DMS114 treated with DMSO at 0.1 percent for 48 hours (cell line): ENCODE results near the gene AQP12A.

Experiments used
- DNase-seq: peaks from one replicate; lab custom pipeline; 2025; ENCODE audit not compliant: unreplicated experiment; lab: John Stamatoyannopoulos, UW

AQP12A gene

GRCh38 chr2:240707043-240707756 lies 15.5 kb downstream of the AQP12A start:
- DNase-seq: no peak

GRCh38 chr2:240707821-240708220 lies 16.2 kb downstream of the AQP12A start:
- no peak for DNase-seq

GRCh38 chr2:240708457-240708856 lies 16.8 kb downstream of the AQP12A start:
- DNase-seq: no peak

GRCh38 chr2:240711296-240711695 lies 19.6 kb downstream of the AQP12A start:
- DNase-seq: no peak

- no peak for DNase-seq
Observed at GRCh38 chr2:240711701-240712100, 20.0 kb downstream of the AQP12A start.

GRCh38 chr2:240712121-240712520 lies 20.5 kb downstream of the AQP12A start:
- DNase-seq: no peak

DNA sequence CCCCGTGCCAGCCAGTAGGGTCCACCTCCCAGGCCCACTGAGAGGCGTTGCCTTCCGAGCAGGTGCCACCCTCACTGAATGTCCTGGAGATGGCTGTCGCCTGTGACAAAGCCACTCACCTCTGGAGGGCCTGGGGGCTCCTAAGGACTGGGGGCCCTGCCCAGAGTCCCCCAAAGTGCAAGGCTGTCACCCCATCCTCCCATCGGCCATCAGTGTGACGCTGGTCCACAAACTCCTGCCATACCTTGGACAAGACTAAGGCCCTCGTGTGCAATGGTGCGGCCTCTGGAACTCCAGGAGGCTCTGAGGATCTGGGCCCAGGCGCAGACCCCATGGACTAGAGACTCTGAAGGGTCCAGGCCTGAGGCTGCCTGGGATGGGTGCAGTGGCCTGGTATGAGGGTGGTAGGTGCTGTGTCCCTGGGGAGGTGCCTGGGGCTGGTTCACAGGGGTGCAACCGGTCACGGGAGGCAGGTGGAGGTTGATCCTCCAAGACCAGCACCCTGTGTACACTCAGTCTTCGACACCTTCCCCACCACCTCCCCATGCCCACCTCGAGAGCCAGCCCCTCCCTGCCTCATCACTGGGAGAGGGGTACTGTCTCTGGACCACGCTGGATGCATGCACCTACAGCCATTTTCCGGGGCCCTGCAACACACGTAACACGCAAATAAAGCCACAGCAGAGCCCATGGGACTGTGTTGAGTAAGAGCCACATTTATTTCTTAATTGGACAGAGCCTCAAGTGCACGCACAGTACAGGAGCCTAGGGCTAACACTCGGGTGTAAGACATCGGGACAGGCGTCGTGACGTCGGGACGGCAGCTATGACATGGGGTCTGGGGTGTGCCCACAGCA lies 21.6 kb downstream of the AQP12A start:
- DNase-seq: no peak

- DNase-seq: no peak
Observed at GRCh38 chr2:240713928-240714746, 22.5 kb downstream of the AQP12A start.

GRCh38 chr2:240714747-240715725 lies 23.4 kb downstream of the AQP12A start:
- no peak for DNase-seq

- no peak for DNase-seq
Observed at GRCh38 chr2:240716130-240716798, 24.6 kb downstream of the AQP12A start.

DNA sequence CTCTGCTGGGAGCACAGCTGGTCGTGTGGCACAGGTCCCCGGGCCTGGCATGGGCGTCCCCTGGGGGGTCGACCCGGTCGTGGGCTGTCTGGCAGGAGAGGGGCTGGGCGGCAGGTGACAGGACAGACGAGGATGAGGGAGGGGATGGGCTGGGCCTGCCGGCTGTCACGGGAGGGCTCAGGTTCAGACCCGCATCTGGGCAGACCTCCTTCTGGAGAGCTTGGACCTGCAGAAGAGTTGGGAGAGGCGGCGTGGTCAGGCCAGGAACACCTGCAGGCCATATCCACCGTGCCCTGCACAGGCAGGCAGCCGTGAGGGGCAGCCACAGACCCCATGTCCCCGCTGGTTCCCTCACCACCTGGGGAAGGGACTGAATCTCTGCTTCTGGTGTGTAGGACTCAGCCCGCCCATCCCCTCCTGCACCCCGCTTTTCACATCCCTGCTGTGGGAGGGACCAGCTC lies 25.5 kb downstream of the AQP12A start:
- DNase-seq: no peak

DNA sequence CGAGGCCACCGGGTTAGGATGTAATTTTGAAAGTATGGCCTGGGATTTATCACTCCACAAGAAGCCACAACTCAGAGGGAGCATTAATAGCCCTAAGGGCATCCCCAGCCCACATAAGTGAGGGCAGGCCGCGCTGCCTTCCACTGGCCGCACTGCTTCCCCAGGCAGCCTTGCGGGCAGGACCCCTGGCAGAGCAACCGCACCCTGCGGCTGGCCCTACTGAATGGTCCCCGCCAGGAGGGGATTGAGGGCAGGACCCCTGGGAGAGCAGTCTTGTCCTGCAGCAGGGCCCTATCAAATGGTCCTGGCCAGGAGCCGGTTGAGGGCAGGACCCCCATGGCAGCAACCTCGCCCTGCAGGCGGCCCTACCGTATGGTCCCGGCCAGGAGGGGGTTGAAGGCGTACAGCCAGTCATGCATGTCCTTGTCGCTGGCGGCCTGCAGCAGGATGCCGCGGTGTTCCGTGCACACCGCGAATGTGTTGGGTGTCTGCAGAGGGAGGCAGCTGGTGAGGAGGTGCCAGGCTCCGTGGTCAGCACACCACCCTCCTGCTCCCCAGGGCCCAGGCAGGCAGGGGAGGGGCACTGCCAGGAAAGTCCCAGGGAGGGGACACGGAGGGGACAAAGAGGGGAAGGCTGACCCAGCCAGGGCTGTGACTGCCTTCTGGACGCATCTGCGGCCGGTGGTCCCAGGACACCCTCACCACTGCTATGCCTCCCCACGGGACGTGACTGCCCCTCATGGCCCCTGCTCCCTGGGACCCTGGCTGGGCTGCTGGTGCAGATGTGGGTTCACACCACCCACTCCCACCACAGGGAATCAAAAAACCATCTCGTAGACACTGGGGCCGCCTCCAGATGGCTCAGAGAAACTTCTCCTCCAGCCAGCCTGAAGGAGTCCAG lies 26.3 kb downstream of the AQP12A start:
- no peak for DNase-seq

DNA sequence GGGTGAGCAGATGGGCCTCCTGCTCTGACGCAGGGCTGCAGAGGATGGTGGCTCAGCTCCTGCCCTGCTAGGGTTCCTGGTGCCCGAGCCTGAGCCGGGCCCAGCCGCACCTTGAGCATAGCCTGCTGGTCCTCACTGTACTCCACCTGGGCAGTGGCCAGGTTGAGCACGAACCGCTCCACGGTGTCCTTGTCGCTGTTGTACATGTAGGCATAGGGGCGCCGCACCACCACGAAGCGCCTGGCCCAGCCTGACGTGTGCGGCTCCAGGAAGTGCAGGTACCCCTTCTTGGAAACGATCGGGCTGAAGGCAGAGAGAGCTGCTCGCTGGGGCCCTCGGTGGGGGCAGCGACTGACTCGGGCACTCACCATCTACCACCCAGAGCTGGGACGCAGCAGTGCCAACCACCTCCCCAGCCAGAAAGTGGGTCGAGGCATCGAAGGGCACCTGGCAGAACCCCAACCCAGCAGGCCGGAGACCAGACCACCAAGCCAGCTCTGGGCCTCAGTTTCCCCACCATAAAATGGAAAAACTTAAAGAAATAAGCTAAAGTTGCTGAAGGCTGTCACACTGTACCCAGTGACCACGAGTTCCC lies 27.3 kb downstream of the AQP12A start:
- no peak for DNase-seq

DNA sequence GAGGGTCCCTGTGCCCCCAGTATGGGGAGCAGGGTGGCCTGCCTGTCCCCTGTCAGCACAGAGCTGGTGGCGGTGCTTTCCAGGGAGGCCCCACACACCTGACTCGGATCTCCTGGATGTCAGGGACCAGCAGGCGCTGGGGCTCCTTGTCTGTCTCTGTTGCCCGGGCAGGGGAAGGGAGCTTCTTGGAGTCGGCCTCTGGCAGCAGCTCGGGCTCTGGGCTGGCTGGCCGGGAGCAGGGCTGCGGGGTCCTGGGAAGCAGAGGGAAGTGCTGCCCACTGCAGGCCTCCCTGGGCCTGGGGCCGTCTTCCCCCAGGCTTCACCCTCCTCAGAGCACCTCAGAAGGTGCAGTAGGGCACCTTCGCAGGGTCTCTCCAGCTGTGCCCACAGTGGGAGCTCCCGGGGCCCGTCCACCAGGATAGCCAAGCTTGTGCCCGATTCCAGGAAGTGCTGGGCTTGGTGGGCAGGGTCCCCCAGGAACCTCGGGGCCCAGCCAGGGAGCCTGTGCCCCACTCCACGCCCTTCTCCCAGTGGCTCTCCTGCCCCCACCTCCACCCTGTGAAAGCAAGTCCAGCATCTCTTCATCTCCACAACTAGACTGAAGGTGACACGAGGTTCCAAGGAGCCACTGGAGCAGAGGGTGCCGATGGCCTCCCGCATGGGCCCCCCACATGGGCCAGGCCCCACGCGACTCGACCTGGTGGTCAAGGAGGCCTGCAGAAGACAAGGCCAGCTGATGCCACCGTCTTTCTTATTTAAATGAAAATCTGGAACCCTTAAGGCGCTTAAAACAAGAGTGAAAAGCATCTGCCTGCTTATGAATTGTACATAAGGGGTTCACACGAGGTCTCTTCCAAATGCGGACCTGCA lies 28.2 kb downstream of the AQP12A start:
- DNase-seq: no peak

- no peak for DNase-seq
Observed at GRCh38 chr2:240720686-240721595, 29.3 kb downstream of the AQP12A start.

DNA sequence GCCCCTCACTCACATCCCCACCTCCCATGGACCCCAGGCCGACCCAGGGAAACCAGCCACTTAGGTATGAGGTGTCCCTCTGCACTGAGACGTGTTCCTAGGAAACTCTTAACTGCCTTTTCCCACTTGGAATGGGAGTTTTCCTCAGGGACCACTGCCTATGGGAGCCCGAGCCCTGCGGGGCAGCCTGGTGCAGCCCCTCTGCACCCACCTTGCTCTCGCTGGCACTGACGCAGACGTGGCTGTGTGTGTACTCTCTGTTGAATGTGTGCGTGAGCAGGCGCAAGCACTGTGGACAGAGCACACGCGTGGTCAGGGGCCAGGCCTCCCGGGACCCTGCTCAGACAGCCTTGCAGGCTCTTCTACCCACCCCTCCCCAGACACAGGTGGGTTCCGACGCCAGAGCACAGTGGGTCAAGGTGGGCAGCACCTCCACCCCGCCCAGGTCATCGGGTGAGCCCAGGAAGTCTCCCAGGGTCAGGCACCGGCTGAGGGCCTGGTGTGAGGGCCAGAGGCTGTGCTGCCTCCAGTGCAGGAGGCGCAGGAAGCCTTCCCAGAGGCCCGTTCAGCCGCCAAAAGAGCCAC lies 30.0 kb downstream of the AQP12A start:
- no peak for DNase-seq
